ENCODE measurements around the gene SERPINI1.

- TF ChIP-seq CTCF (IDR thresholded peaks at IDR 0.05) (no peak), POLR2A (IDR thresholded peaks at IDR 0.05) (no peak), POLR2AphosphoS5 (IDR thresholded peaks at IDR 0.05) (no peak)
Observed at GRCh38 chr3:167700046-167700445, 35.5 kb upstream of the SERPINI1 start.
